NCI-H1930 (cell line): Measurements from ENCODE around the gene SNRPD3.
"Not testable (repeated sequence)": the region's sequence is repeated elsewhere in the genome, so short reads cannot be mapped to it uniquely, and the experiment has no call there.

Source experiments
- DNase-seq, 2 experiments: peaks; one replicate each; lab custom pipeline; 2025; lab: John Stamatoyannopoulos, UW

SNRPD3 gene

DNA sequence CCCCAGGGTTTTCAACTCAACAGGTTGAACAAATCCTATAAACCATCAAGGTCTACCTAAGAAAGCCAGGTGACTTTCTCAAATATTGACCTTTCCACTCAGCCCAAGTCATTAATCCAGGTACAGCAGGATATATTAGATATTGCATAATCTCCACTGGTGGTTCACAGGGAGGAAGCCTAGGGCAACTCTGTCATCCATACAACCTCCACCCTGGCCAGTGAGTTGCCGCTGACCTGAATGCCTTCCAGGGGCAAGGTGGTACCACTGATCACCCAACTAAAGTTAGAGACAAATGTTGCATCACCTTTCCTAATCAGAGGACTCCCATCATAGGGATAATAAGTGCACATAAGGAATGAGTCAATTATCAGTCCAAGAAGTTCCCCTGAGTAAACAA, 23.7 kb upstream of the SNRPD3 start:
- no peak for DNase-seq

- no peak for DNase-seq
Observed at GRCh38 chr22:24535348-24535747, 20.5 kb upstream of the SNRPD3 start.

DNA sequence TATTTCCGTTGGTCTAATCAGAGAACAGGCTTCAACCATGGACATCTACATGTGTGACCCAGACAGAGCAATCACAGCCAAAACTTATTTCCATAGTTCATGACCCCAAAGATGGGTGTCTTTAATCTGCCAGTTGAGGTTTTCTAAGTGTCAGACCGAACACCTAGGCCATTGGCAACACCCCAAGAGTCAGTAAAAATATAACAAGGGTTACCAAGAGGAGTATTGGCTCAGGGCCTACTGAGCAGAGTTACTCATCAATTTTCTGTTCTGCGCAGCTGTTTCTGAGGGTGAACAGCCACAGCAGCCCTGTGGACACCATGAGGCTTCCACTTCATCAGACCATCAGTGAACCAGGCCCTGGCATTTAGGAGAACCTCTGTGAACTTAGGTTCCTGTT, 19.7 kb upstream of the SNRPD3 start:
- no peak for DNase-seq

DNA sequence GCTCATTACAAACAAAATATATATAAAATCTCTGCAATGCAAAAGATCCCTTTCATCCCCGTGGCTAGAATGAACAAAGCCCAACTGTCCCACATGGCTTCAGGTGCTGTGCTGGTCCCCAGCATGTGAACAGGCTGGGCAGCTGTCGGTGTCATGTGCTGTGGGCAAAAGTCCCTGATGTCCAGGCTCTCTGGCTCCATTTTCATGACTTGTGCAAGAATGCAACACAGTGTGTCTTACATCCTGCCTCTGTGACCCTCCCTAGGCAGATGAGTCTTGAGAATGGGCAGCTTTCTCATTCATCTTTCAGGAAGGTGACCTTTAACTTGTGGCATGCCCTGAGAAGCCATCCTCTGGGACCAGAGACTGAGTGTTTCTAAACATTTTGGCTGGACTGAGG, 15.3 kb upstream of the SNRPD3 start:
- no peak for DNase-seq

- DNase-seq = no peak
Observed at GRCh38 chr22:24541681-24542515, 13.9 kb upstream of the SNRPD3 start.

- no peak for DNase-seq
Observed at GRCh38 chr22:24542641-24543040, 13.2 kb upstream of the SNRPD3 start.

DNA sequence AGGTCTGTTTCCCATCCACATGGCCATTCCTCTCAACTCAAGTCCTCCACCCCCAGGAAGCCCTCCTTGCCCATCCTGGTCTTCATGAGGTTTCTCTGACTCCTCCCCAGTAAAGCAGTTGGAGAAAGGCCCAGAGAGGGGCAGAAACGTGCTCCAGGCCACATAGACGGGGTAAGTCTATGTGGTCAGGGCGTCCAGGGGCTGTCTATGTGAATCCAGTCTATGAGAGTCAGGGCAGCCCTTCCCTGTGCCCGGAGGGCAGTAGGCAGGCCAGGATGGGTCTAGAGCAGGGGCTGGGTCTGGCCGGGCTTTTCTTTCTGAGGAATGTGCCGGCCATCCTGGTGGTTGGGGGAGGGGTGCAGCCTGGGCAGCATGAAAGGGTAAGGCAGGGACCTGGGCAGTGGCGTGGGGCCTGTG, 12.6 kb upstream of the SNRPD3 start:
- DNase-seq = no peak

DNA sequence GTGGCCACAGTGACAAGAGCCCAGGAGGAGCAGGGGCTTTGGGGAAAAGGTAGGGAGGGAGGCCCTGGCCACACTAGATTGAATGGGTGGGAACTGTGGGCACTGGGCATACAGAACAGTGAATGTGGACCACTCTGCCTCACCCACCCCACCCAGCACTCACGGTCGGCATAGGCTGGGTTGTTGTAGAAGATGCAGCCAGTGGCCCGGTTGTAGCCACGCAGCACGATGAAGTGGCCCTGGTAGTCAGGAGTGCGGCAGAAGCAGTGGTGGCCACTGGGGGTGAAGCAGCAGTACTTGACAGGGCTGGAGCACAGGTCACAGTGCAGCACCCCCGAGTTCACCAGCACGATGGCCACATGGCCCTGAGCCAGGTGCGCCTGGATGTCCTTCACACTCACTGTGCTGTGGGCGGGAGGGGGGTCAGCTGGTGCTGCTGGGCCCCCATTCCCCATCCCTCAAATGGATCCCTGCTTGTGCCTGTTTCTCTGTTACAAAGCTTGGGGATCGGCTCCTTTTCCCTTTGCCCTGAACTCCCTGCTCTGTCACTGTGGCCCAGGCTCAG, 12.0 kb upstream of the SNRPD3 start:
- DNase-seq = no peak

DNA sequence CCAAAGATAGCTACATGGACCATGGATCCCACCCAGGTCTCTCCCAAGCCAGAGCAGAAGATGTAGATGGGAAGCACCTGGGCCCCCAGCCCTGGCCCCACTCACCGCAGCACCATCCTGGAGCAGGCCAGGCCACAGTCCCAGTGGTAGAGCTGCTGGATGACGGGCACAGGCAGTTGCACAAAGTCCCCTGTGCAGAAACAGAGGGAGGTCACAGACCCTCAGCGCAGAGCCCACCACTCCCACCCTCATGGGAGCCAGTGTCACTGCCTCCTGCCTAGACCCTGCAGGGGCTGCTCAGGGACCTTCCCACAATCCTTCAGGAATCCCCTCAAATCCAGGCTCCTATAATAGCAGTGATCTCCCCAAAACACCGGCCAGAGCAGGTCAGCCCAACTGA, 7.0 kb upstream of the SNRPD3 start:
- DNase-seq = no peak

DNA sequence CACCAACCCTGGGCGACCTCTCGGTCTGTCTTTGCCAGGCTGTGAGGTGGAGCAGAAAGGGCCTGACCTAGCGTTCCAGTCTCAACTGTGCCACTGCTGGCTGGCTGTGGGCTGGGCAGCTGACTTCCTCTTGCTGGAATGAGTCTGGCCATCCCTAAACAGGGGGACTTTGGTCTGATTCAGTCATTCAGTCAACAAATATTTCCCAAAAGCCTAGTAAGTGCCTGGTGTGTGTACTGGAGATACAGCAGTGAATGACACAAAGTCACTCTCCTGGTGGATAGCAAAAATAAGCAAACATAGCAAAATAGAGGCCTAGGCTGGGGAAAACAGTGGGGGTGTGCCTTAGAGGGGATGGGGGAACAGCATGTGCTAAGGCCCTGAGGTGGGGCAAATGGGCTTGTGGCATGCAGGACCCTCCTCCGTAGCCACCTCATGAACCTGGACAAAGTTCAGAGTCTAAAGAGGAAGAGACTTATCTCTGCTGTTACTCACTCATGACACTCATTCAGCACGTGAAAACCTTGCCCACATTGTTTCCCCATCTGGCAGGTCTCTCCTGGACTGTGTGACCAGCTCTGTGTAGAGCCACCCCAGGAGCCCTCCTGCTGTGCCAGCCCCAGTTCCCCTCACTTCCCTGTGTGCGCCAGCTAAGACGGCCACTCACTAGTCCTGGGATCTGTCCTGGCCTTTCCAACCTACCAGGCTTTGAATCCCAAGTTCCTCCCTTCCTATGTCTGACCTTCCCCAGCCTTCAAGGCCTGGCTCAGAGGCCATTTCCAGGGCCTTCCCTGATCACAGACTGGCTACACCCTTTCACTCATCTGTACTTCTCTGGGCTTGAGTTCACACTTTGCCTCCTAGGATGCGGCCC, 5.5 kb upstream of the SNRPD3 start:
- DNase-seq = no peak

- no peak for DNase-seq
Observed at GRCh38 chr22:24550902-24551435, 4.8 kb upstream of the SNRPD3 start.

- not testable (repeated sequence) for DNase-seq
Observed at GRCh38 chr22:24552503-24553286, 3.1 kb upstream of the SNRPD3 start.

DNA sequence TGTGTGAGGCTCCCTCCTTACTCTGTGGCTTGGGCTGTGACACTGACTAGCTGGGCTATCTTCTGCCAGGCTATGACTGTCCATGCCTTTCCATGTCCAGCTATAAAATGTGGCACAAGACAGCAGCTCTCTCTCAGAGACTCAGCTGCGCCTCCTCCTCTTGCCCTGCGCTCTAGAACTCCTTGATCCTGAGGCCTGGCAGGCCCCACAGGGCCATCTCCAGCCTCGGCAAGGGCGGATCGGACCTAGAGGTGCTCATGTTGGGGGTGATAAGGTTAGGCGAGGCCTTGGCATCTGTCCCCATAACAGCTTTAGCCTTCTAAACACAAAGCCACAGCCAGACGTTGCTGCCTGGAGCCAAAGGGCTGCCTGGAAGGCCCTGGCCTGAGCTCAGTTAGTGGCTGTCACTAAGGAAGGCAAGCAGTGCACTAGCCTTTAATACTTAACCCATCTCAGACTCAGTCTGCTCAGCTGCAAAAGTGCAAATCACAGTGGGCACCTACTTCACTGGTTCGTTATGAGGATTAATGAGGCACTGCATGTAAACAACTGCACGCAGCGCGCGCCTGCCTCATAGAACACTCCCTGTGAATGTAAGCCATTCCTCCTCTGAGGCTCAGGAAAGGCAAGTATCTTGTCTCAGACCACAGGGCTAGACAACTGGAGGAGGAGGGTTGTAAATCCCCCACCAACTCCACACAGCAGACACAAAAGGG, 2.0 kb upstream of the SNRPD3 start:
- no peak for DNase-seq

GRCh38 chr22:24554313-24555164, 1.3 kb upstream of the SNRPD3 start, which contains the start of gene GUCD1:
Gene GUCD1 (minus strand): TSS chr22:24555138. CDS start chr22:24554991, 147 bp downstream.
- no peak for DNase-seq

- no peak for DNase-seq
Observed at GRCh38 chr22:24559471-24559870, 3.7 kb downstream of the SNRPD3 start.

- DNase-seq = no peak
Observed at GRCh38 chr22:24563246-24563645, 7.4 kb downstream of the SNRPD3 start.

DNA sequence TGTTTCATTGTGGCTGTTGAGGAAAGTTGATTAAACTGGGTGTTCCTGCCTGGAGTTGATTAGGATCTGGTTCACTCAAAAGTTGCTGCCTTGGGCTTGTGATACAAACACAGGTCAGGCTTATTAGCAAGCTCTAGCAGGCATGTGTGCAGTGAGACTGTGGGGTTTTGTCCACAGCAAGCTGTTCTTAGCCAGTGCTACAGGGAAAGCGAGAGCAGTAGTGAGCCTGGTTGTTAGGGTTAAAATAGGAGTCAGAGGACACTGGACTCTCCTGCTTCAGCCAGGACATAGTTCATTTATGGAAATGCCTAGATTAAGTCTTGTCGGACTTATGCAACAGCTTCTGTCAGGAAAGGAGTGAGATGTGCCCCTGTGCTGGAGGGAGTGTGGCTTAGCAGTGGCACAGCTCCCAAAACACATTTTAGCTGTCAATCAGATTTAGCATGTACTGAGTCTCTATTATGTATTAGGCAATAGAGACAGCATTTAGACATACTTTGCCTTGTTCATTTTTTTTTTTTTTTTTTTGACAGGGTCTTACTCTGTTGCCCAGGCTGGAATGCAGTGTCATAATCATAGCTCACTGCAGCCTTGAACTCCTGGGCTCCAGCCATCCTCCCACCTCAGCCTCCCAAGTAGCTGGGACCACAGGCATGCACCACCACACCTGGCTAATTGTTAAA, 8.7 kb downstream of the SNRPD3 start:
- DNase-seq = no peak

- no peak for DNase-seq
Observed at GRCh38 chr22:24565077-24565476, 9.3 kb downstream of the SNRPD3 start.

DNA sequence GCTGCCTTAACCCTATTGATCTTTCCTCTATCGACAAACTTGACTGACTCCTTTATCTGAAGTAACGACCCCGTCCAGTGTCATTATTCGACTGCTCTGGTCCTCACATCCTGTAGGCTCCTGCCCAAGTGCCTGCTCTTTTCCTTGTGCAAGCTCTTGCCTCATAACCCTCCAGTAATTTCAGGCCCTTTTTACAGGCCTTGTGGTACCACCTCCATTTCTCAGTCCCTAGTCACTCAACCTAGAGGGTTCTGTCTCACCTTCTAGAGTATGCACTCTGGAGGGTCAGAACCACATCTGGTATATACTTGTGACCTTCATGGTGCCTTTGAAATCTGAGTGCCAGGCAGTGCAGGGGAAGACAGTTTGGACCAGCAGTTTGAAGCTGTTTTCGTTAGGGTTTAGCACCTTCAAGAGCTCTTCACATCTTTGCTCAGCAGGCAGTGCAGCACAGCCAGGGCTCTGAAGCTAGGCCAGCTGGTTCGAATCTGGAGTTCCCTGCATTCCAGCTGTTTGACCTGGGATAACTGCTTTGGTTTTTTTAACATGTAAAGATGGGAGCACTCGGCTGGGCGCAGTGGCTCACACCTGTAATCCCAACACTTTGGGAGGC, 11.2 kb downstream of the SNRPD3 start:
- DNase-seq = no peak
